GM04503 (cell line): ENCODE measurements around the gene FRS3.

ENCODE experiments used
- DNase-seq: peaks from one replicate; pipeline ENCODE4 v3.0.0-alpha.2; 2012; ENCODE audit warnings: low read depth

The FRS3 gene

DNA sequence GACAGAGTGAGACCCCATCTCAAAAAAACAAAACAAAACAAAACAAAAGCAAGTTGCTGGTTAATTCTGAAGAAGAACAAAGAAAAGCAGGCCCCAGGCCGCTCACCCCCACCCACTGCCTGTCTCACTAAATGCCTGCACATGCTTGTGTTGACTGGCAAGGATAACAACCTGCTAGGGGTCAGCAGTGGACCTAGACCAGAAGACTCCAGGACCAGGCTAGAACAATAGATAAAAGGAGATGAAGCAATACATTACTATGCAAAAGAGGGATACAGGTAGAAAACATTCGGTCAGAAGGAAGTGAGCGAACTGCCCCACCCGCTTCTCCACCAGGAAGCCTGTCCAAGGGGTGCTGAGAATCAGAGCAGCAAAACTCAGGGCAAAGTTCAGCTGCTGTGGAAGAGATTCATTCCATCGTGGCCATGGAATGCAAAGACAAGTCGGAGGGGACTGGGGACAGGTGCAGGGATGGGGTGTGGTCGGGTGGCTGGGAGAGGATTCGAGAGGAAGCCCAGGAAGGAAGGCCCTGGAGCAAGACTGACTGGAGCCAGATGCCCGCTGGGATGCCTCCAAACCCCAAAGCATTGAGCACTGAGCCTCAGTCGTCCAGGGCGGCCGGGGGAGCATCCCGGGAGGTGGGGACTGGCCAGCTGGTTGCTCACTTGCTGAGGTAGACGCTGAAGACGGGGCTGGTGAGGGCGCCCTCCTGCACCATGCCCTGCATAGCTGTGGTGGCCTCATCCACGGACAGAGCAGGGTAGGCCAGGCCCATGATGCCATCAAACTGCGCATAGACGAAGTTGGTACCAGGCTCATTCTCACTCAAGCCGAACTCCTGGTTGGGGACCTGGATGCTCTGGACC lies 37.8 kb downstream of the FRS3 start:
- DNase-seq: no peak

DNA sequence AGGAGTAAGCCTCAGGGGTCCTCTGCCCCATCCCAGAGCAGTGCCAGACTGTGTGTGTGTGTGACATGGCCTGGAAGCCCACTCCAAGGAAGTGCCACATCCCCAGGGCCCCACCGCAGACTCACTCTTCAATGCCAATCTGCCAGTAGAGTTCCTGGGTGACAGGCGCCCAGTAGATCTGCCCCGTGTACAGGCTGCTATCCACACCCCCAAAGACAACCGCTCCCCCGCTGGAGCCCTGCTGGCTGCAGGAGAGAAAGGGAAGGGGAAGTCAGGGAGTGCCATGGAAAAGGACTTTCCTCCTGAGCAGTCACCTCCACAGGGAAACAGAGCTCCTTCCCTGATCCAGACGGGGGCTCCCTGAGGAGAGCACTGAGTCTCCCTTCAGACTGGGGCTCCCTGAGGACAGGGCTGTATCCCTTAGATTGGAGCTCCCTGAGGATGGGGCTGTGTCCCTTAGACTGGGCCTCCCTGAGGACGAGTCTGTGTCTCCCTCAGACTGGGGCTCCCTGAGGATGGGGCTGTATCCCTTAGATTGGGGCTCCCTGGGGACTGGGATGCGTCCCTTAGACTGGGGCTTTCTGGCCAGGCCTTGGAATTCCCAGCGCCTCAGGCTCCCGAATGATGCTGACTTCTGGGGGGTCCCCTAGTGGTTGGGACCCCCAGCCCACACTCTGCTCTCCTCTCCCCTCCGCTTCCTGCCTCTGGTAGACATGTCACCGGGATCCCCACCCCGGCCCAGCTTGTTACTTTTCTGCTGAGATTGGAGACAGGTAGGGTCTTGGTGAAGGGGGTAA lies 39.1 kb downstream of the FRS3 start:
- DNase-seq: no peak

DNA sequence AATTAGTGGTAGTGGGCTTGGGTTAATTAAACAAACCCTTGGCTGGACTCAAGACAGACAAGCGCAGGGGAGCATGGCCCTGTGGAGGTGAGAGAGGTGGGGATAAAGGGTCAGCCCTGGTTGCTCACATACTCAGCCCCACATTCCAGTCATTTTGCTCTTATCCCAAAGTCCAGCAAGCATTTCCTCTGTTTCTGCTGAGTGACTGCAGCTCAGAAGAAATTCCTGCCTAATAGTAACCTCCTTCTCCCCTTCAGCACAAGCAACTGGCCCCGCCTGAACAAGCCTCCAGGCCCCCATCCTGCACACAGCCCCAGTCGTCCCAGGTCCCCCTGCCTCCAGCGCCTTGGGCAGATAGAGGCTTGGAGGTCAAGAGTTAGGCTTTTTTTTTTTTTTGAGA lies 40.7 kb downstream of the FRS3 start:
- DNase-seq: no peak

DNA sequence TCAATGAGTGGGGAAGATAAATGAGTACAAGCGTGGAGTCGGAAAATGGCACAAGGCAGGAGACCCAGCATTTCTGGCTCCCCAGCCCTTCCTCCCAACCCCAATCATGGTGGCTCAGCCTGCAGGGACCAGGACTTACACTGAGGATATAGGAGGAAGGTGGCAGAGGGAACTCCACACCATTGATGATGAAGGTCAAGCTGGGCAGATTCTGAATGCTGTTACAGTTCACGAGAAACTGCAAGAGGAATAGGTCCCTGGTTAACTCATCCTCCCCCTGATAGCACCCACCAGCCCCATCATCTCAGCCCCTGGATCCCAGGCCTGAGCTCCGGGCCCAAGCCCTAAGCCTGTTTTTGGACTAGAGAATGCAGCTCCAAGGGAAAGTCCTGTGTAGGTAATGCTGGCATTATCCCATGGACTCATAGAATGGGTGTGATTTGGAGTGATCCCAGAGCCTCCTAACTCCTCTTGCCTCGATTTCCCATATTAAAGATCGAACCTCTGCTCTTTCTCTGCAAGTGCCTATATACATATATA lies 42.0 kb downstream of the FRS3 start:
- DNase-seq: no peak

DNA sequence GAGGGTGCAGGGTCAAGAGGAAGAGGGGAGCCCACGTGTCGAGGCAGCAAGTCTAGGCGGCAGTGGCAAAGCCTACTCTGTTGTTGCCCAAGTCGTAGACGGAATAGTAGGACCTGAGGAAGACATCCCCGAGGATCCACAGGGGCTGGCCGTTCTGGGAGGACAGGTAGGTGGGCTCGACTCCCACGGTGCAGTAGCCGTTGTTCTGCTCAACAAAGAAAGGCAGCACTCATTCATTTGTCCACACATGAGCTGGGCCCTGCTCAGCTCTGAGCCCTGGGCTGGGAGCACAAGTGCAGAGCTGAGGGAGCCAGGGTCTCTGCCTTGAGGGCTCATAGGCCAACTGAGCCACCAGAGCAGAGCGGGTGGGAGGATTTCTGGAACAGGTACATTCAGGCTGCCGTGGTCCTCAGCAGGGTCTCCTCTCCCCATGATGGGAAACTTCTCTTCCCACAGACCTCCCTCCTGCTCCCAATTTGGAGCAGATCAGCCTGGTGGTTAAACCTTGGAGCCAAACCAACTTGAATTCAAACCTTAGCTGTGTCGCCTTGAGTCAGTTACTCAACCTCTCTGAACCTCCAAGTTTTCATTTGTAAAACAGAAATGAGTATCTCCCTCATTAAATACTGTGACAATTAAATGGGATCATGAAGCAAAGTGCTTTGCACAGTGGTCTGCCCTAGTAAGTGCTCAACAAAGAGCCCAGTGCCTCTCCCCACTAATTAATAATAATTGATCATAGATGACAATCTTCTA lies 42.7 kb downstream of the FRS3 start:
- no peak for DNase-seq

DNA sequence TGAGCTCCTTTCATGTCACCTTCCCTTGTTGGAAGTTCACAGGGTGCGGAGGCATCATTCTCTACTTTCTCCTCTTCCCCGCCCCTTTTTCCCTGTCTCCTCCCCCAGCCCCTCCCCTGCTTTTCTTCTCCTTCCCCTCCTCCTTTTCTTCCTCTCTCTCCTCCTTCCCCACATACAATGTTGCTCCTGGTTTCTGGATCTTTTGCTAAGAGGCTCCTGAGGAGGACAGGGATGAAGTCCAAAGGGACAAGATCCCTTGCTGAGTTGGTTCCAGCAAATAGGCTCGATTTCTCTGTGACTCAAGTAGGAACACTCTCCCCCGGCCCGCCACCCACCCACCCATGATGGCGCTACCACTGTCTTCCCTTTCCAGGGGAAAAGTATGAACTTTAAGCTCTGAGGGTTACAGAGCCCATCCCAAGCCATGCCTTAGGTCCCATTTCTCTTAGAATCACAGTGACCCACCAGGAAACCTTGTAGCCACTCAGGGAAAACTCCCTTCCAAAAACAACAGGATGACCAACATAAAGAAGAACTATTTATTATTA lies 43.4 kb downstream of the FRS3 start:
- no peak for DNase-seq

DNA sequence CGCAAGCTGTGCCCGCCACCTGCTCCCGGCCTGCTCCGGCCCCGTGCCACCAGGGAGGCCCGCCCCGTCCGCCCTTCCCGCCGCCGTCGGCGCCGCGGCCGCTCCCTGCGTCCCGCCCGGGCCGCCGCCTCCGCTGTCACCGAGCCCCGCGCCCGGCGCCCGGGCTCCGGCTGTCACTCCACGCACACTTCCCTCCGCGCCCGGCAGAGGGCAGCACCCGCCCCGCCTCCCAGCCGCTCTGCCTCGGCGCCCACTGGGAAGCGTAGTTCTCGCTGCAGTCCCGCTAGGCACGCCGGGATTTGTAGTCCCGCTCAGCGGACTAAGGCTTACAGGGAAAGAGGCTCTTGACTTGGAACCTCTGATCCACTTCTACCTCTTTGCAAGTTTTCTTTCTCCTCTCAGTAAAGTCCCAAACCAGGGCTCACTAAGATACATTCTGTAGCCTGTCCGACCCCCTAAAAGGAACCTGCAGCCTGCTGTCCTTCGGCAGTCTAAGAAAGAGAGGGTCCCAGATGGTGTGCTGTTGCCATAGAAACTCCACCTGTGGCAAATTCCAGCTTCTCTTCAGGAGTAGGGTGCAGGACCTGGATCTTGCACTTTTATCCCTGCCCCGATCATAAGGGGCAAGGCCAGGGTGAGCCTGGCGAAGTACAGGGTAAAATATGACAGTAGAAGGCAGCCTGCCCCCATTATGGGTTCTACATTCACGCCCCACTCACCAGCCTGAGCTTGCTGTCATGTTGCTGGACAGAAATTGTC lies 44.1 kb downstream of the FRS3 start, which contains the start of gene TFEB:
Gene TFEB (minus strand): TSS at position 182 of the 759 bp plus-strand sequence. CDS start 44,395 bp downstream, outside the sequence.
- DNase-seq: peak; percentile 47

DNA sequence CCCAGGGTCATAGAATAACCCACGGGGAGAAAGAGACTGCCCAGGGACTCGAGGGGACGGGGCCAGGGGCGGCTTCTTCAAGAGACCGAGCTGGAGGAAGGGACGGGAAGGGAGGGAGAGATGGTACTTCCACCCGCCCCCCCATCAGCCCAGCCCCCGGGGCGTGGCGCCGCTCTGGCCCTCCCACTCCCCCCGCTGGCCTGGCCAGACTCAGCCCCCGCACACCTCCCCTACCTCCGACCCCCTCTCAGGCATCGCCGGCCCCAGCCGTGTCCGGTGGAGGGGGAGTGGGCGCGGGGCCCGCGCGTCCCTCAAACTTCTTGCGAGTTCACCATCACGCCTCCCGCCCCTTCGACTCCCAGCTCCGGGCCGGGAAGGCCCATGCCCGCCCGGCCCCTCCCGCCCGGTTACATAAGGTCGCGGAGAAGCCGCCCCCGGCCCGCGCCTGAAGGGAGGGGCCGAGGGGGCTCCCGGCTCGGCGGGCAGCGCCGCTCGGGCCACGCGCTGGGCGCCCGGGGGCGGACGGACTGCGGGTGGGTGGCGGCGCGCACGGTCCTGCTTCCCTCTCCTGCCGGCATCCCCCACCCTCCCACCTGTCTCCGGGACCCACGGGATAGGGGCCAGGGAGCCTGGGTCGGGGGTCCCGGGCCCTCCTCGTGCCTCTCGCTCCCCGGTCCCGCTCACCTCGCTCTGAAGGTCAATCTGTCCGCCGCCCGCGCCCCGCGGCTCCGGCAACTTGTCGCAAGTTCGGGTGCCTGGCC lies 44.9 kb downstream of the FRS3 start:
- no peak for DNase-seq

DNA sequence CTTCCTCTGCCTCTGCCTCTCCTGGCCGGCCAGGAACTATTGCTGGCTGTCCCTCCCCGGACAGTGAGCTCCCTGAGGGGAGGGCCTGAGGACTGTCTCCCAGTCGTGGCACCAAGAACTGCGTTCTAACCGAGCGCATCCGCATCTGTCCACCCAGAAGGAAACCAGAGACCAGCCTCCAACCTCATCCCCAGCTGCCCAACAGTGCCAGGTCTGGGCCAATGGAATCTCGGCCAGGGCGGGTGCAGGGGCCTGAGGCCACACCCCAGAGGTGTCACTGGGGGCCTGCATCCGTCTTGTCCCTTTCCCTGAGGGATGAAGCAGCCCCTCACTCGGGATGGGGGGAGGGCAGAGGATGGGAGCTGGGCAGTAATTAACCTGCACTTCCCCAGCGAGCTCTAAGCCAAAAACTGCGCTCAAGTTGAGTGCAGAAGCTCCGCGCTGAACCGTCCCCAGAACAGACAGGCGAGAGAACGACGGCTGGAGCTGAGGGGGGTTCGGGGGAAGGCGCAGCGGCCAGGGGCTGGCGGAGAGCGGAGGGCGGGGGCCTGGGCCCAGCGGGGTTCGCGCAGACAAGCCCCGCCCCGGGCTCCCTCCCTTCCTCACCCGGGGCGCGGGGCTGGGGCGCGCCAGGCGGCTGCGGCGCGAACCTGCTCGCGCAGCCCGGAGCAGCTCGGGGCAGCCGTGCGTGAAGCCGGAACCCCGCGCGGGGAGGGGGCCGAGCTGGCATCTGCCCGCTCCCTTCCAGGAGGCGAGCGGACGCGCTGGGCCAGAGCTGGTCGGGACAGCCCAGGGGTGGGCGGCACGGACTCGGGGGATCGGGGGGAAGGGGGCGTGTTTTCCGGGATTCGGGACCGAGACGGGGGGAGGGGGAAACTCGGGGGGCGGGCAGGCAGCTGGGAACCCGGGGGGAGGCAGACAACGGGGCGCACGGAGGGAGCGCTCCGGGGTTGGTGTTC lies 45.7 kb downstream of the FRS3 start:
- DNase-seq: no peak

DNA sequence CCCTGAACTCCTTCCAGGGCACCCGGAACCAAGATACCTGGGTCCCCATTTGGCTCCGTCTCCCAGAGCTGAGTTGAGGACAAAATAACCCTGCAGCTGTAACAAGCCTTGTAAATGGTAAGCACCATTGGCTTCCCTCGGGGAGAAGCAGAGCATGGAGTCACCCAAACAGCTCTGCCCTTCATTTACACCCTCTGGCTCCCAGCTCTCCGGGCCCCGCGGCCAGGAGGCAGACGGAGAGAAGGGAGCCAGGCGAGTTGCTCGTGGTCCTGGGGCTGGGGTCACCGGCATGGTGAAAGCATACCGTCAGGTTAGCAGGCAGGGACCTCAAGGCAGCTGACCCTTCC lies 46.4 kb downstream of the FRS3 start:
- DNase-seq: no peak

DNA sequence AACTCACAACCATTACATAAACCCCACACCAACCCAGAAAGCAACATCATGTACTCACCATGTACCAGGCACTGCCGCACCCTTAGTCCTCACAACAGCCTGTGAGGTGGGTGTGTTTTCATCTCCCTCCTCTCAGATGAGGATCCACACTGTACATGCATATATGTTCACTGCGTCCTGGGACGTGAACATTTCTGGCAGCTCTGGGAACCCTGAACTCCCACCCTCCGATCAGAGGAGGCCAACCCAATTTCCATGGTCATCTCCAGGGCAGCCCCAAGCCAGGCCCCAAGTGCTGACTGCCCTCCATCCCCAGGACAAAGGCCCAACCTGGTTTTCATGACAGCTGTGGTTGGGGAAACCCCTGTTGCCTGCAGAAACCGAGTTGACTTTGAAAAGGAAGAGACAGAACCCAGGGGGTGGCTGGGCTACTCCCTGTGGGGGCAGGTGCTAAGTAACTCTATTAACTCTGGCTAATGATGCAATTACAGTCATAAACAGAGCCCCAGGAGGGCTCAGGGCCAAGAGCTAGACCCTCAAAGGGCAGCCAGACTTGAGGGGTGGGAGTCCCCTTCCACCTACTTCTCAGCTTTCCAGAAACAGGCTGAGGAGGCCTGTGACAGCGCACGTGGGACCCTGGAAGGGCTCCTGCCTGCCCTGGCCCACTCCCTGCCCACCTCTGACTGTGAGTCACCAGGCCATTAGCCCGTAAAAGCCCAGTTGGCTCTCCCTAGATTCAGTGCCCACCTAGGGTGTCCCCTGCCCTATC lies 46.9 kb downstream of the FRS3 start:
- no peak for DNase-seq

DNA sequence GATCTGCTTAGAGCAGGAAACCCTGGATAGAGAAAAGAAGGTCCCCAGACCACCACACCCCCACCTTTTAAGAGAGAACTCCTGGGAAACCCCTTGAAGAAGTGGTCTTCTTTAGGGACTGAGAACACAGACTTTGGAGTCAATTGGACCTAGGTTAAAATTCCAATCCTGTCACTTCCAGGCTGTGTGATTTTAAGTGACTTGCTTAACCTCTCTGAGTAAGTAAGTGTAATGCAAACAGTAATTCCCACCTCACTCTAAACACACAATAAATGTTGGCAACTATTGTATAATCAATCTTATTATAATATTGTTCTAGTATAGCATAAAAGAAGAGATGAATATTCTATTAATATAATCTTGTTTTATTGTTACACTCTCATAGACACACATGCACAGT lies 47.6 kb downstream of the FRS3 start:
- no peak for DNase-seq

DNA sequence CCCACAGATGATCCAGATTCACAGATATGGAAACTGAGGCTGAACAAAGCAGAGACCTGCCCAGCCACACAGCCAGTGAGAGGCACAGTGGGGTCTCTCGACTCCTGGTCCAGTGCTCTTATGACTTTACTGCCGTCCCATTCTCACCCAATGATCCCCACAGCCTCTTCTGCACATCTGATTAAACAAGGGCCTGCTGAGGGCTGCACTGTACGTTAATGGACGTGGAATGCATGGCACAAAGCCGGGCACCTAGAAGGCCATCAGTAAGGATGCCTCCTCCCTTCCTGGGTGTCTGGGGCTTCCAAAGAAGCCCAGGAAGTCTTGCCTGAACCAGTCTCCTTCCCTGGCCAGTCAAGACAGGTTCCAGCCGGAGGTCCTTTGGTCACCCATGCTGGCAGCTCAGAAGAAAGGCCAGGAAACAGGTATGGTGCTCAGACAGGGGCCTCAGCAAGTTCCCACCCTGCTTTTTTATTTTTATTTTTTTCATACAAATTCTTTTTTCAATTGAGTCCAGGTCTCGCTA lies 48.1 kb downstream of the FRS3 start:
- DNase-seq: no peak

DNA sequence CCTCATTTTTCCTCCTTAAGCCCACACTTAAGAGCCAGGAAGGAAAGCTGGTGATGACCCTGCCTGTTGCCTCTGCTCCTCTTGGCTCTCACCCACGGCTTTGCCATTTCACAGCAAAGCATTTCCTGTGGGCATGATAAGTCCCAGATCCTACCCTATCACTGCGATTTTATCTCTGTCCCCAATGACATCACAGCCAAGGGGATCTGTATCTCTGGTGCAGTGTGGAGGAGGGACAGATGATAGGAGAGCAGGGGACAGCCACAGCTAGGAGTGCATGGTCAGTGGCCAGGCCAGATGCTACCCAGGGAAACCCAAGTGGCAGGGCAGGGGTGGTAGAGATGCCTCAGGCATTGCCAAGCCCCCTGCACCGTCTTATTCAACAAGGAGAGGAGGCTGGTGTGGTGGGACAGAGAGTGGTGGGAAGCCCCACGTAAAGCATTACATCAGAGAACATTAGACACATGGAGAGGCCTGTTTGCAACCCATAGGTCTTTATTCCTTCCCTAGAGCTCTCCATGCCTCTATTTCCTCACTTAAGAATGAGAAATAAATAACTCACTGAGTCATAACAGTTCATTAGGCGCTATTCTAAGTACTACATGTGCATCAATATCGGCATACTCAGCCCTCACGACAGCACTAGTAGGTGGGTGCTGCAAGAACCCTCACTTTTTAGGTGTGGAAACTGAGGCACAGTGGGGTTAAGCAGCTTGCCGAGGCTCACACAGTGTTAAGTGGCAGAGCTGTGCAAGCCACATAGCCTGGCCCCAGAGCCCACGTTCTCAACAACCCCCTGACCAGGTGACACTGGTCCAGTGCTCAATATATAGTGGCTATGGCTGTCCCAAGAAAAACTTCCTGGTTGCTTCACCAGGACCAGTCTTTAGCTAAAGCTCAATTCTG lies 48.9 kb downstream of the FRS3 start:
- no peak for DNase-seq

DNA sequence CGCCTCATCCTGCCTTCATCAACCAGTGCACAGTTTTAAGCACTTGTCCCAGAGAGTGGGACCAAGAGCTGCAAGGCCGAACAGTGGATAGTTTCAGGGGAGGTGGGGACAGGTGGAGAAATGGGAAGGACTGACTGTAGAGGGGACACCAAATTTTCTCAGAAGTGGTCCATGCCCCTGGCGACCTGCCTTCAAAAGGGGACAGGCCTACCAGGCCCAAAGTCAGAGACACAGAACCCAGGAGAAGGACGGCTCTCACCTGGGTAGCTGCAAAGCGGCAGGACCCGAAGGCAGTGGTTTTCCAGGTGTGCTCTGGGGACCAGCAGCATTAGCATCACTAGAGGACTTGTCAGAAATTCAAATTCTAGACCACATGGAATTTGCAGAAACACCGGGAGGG lies 50.1 kb downstream of the FRS3 start:
- no peak for DNase-seq

DNA sequence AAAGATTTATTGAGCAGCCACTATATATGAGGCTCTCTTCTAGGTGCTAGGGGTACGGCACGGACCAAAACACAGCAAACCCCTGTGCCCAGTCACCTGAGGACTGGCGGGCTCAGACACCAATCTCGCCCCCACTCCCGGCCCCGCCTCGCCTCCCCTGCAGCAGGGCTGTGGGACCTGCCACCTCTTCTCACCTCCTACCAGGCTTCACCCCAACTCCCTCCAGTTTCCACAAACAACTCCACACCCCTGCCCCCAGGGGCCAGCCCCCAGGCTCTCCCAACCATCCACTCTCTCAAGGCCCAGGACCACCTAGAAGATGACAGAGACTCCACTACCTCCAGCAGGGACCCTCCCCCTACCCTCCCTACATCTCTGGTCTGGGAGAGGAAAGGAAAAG lies 50.7 kb downstream of the FRS3 start:
- no peak for DNase-seq
